HEK293T (cell line): ENCODE measurements around the gene CDCP1.

Source experiments
- ELF4 ChIP-seq: fragments of 450-650 bp; IDR thresholded peaks from 2 replicates; pipeline ENCODE4 v1.6.1; 2017; ENCODE audit warnings: antibody characterized with exemption
- PKNOX1 ChIP-seq: fragments of 450-650 bp; IDR thresholded peaks from 2 replicates; pipeline ENCODE4 v1.6.1; 2016
- SP1 ChIP-seq: fragments of 450-650 bp; IDR thresholded peaks from 2 replicates; pipeline ENCODE4 v1.6.1; 2017
- TARDBP ChIP-seq: fragments of 450-650 bp; IDR thresholded peaks from 2 replicates; pipeline ENCODE4 v1.6.1; 2016

GRCh38 chr3:45071075-45071474 is 75.1 kb downstream of the CDCP1 start:
- TF ChIP-seq SP1 (no peak), TARDBP (no peak), ELF4 (no peak), PKNOX1 (no peak)
